KOPT-K1 (cell line): Measurements from ENCODE around the gene LRTM2.

Experiments
- H3K27ac ChIP-seq: fragments of 200-600 bp; sonication (generic); 2 replicates; pipeline ENCODE4 v1.5.1; 2016; ENCODE audit warnings: antibody characterized with exemption, mild to moderate bottlenecking, low read depth, low read length; ENCODE audit not compliant: poor library complexity, severe bottlenecking
- H3K36me3 ChIP-seq: fragments of 200-600 bp; sonication (generic); 2 replicates; pipeline ENCODE4 v1.5.1; 2017; ENCODE audit warnings: antibody characterized with exemption, mild to moderate bottlenecking, low read length, moderate library complexity; ENCODE audit not compliant: insufficient read depth
- H3K9me3 ChIP-seq: fragments of 200-600 bp; sonication (generic); 2 replicates; pipeline ENCODE4 v1.5.1; 2017; ENCODE audit warnings: antibody characterized with exemption, low read length, mild to moderate bottlenecking; ENCODE audit not compliant: insufficient read depth, poor library complexity, severe bottlenecking

Gene LRTM2

DNA sequence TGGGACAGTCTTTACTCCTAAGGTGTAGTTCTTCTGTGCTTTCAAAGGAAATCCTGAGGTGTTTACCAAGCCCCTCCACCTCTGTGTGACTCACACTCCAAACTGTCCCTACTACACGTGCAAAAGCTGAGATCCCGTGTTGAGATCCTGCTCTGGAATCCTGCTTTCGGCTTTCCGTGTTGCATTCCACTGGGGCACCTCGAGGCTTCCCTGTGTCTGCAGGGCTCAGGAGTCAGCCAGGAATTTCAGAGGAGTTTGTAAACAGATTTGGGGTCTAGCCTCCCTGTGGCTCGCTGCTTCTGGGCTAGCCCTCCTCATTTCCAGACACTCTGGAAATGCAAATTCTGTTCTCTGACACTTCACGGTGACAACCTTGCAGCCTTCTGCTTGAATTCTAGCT is 49.7 kb downstream of the LRTM2 start:
- no peaks in the 10 kb centered on the region for H3K9me3 ChIP-seq

DNA sequence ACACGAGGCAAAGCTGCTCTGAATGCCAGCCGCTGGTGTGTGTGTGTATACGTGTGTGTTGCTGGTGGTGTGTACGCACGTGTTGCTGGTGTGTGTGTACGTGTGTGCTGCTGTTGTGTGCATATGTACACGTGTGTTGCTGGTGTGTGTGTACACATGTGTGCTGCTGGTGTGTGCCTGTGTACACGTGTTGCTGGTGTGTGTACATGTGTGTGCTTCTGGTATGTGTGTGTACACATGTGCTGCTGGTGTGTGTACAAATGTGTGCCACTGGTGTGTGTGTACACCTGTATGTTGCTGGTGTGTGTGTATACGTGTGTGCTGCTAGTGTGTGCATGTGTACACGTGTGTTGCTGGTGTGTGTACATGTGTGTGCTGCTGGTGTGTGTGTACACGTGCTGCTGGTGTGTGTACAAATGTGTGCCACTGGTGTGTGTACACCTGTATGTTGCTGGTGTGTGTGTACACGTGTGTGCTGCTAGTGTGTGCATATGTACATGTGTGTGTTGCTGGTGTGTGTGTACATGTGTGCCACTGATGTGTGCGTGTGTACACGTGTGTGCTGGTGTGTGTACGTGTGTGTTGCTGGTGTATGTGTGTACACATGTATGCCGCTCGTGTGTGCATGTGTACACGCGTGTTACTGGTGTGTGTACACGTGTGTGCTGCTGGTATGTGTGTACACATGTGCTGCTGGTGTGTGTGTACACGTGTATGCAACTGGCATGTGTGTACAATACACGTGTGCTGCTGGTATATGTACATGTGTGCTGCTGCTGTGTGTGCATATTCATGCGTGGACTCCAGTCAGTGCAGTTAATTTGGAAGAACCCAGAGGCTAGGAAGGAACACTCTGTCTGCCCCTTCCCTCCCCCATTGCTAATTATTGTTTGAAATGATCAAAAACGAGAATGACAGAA is 50.9 kb downstream of the LRTM2 start:
- H3K9me3 ChIP-seq = no peaks in the 10 kb centered on the region
- H3K36me3 ChIP-seq = no peaks in the 10 kb centered on the region
- no peak overlapping the region for H3K27ac ChIP-seq

More for the DNA sequence above, 49.7 kb downstream of the LRTM2 start:
- H3K27ac ChIP-seq = no peak overlapping the region
- H3K36me3 ChIP-seq = no peaks in the 10 kb centered on the region

DNA sequence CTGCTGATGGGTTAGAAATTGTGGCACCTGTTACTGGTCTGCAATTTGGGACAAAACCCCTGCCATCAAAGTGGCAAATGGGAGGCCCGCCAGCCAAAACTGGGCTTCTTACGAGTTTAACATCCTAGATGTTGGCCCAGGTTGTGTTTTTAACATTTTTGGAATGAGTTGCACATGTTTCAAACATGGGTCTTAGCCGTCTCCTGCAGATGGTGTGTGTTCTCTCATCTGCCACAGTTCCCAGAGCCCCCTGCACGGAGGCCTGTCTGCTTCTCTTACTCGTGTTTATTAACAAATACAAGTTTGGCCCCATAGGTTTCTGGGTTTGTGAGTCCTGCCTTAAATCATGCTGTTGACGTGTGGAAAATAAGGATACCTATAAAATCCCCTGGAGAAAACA is 51.6 kb downstream of the LRTM2 start:
- H3K36me3 ChIP-seq = no peaks in the 10 kb centered on the region
- H3K27ac ChIP-seq = no peak overlapping the region

DNA sequence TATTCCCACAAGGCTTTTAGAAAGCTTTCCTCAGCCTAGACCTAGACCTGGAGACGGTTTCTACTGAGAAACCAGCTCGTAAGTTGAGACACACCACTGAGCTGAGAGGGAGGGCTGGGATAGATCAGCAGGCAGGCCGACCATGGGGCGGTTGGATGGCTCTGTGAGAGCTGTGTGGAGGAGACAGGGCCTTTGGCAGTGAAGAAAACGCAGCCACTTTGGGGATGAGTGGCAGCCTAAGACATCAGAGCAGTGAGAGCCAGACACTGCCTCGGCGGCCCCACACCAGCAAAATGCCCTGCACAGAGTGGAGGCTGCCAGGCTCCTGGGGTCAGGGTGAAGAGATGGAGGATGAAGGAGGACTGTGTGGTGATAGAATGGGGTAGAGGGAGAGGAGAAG is 52.1 kb downstream of the LRTM2 start:
- H3K36me3 ChIP-seq = no peaks in the 10 kb centered on the region

More for the DNA sequence above, 51.6 kb downstream of the LRTM2 start:
- no peaks in the 10 kb centered on the region for H3K9me3 ChIP-seq

DNA sequence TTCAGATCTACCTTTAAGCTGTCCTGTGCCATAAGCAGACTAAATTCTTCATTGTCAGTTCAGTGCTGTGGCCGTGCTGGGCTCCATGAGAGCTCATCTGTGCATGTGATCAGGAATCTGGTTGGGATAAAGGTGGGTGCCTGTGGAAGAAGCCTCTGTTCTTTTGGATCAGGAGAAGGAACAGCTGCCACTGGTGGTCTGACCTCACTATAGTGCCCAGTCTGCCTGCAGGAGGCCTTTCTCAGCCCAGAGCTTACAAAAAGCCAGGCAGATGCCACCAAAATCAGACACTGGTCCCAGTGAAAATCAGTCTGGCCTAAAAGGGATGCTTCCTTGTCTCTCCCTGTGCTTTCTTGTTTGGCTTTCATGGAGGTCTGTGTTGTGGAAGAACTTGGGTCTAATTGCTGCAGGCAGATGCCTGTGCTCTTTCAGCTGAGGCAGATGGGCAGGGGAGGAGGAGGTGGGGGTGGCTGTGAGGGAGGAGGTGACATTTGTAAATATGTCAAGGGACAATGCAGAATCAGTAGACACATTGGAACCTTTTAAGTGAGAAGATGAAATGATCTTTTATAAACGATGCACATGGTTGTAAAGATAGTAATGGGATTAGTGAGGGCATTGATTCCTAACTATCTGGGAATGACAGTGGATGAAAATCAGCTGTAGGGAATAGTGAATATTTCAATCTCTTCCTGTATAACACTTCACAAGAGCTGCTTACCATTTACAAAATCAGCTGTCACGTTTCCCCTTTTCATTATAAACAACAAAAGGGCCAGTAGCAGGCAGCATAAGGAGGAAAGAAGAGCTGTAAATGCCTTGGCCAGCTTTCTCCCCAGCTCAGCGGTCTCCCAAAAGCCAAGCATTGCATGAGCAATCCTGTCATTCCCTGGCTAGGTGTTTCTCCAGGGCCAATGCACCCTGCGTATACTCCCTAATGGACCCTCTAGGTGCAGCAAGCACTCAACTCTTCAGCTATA is 53.5 kb downstream of the LRTM2 start:
- no peaks in the 10 kb centered on the region for H3K36me3 ChIP-seq
- no peaks in the 10 kb centered on the region for H3K9me3 ChIP-seq
- no peak overlapping the region for H3K27ac ChIP-seq

More for the DNA sequence above, 52.1 kb downstream of the LRTM2 start:
- Histone ChIP-seq H3K27ac (no peak overlapping the region), H3K9me3 (no peaks in the 10 kb centered on the region)

DNA sequence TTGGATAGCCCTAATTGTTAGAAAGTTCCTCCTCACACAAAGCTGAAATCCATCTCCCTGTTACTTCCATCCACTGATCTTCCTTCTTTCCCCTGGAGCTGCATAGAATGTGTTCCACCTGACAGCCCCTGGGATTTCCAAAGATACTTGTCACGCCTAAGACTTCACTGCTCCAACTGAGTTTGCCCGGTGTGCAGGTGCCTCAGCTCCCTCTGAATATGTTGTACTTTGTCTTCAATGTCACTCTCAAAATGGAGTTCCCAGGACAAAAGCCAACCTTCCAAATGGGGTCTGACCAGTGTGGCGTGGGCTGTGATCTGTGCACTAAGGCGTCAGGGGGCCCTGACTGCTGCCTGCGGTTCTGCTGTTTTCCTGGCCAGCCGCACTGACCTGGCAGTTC is 55.2 kb downstream of the LRTM2 start:
- Histone ChIP-seq H3K27ac (no peak overlapping the region), H3K36me3 (no peaks in the 10 kb centered on the region), H3K9me3 (no peaks in the 10 kb centered on the region)

DNA sequence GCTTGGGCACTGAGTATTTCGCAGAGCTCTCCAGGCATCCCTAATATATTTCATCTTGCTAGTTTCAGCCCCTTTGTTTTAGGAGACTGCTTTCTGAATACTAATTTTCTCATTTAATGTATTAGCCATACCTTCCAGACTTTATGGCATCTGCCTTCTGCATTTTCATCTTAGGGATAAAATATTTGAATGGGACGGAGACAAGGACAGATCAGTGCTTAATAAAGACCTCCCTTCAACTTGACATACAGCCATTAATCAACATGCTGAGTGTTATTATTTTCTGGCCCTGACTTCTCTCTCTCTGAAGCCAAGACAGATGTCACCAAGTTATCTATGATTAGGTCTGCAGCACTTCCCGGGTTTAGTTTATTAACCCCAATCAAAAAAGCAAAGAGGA is 55.7 kb downstream of the LRTM2 start:
- H3K36me3 ChIP-seq = no peaks in the 10 kb centered on the region
- H3K9me3 ChIP-seq = no peaks in the 10 kb centered on the region
- no peak overlapping the region for H3K27ac ChIP-seq

DNA sequence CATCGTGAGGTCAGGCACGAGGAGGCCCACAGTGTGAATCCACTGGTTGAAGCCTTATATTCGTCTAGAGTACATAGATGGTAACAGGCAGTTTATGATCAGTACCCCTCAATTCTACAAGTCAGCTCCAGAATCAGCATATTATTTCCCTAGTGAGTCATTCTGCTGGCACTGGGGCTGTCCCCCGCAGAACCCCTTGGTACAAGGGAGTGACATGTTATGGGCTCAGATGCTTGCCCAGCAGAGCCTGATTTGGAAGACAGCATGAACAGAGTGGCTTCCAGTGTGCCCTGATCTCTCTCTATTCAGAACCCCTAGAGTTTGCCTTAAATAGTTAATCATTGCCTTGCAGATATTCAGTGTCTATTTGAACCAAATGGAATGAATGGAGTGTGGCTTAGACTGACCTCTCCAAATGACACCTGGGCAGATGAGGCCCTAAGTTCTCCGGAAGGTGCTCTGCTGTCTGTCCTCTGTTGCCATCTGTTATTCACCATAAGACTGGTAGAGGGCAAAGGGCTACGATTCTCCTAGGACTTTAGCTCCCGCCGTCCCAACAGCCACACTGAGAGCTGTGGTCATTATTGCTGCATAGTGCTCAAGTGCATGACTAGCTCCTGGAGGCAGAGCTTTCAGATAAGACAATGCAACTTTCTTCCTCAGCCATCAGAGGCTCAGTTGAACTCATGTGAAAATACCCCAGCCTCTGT is 57.0 kb downstream of the LRTM2 start:
- no peaks in the 10 kb centered on the region for H3K36me3 ChIP-seq
- H3K27ac ChIP-seq = no peak overlapping the region
- no peaks in the 10 kb centered on the region for H3K9me3 ChIP-seq

DNA sequence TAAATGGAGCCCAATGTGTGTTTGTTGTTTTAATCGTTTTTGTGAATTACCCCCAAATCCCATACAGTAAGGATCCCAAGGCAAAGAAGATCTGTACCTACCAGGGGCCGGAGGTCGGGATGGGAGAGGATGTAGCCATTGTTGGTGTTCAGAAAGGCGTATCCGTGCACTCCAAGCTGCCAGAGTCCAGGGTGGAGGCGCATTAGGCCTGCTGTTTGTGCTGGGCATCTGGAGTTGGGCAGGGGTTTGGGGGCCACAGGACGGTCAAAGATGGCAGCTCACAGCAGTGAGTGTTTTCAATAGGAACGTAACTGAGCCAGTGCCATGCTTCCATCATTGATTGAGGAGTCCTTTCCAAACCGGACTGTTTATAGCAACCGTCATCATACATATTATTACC is 57.8 kb downstream of the LRTM2 start:
- Histone ChIP-seq H3K36me3 (no peaks in the 10 kb centered on the region), H3K27ac (no peak overlapping the region)

DNA sequence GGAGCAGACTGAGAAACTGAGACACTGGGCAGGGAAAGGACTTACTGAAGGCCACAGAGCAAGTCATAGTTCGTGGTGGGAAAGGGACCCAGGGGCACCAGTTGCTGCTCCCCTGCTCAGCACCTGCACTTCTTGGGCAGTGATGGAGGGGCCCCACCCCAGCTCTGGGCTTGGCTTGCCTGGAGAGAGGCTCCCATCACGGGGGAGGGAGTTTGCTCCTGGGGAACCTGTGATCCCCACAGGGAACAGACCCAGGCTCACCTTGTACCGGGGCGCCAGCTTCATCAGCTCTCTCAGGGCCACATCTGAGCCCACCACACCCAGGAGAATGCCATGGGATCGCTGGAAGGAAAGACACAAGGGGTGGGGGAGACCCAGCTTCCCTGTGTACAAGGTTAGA is 58.3 kb downstream of the LRTM2 start:
- no peaks in the 10 kb centered on the region for H3K36me3 ChIP-seq
- no peak overlapping the region for H3K27ac ChIP-seq
- H3K9me3 ChIP-seq = no peaks in the 10 kb centered on the region

More for the DNA sequence above, 57.8 kb downstream of the LRTM2 start:
- no peaks in the 10 kb centered on the region for H3K9me3 ChIP-seq

DNA sequence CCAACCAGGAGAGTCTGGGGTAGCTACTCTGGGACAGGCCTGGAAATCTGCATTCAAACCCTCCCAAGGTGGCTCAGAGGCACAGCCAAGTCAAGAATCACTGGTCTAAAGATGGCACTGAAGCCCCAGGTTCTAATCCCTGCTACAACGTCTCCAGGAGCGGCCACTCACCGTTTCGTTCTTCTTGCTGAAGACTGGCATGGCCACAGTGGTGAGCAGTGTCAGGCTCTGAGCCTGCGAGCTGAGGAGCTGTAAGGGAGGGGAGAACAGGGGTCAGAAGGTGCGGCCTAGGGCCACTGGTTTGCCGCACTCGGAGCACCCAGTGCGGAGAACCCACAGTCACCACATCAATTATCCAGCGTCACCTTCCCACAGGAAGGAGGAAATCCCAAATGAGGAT is 59.3 kb downstream of the LRTM2 start:
- Histone ChIP-seq H3K27ac (no peak overlapping the region), H3K9me3 (no peaks in the 10 kb centered on the region), H3K36me3 (no peaks in the 10 kb centered on the region)

DNA sequence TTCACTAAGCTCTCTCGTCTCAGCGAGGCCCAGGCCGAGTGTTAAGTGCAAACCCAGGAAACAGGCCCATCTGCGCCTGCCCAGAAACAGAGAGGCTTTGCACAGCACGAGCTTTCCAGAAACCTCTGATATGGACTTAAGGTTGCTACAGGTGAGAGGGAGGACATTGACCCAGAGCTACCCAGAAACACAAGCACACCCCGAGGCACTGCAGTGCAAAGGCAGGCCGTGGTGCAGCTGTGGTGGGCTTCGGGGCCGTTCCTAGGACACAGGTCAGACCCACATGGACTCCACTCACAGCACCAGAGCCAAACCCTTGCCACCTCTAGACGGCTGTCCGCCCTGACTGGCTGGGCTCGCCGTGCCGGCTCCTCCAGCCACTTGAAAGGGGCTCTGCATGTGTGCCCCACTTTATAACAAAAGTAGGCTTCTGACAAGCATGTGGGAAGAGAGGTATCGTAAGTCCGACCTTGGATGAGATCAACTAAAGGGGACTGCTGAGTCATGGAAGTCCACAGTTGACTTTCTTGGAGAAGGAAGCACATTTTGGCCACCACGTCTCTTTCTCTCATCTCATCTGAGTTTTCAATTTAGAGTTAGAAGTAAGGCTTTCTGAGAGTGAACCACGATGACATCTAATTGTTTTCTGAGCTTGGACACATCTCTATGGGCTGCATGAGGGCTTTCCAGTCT is 59.9 kb downstream of the LRTM2 start:
- H3K27ac ChIP-seq = no peak overlapping the region
- no peaks in the 10 kb centered on the region for H3K36me3 ChIP-seq
- no peaks in the 10 kb centered on the region for H3K9me3 ChIP-seq

DNA sequence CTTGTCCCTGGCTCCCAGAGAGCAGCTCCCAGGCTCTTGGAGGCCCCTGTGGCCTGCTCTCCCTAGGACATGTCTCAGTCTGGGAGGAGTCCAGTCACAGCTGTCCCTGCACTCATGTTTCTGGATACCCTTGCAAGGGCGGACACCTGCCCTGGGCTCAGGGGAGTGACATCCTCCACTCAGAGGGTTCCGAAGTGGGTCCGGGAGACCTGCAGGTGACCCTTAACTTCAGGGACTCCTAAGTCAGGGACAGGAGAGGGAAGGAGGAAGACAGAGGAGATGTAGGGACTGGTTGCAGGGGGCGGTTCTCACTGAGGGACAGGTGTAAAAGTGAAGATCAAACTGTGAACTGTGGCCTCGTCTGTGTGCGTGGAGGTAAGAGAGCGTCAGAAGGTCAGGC is 60.5 kb downstream of the LRTM2 start:
- H3K36me3 ChIP-seq = no peaks in the 10 kb centered on the region
- no peak overlapping the region for H3K27ac ChIP-seq

DNA sequence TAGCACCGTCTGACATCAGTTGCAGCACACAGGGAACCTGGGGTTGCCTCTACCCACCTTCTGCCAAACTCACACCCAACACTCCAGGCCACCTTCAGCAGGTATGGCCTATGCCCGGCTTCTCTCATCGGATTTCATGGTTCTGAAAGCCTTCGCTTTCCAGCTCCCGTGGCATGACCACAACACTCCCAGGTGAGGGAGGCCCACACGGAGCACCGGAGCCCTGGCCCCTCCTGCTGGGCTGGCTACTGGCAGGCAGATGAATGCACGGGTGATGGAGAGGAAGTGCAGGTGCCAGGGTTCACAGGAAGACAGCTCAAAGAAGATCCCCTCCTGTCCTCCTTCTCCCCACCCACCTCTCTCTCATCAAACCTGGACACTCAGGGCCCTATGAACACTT is 60.9 kb downstream of the LRTM2 start:
- Histone ChIP-seq H3K27ac (no peak overlapping the region), H3K36me3 (no peaks in the 10 kb centered on the region), H3K9me3 (no peaks in the 10 kb centered on the region)

More for the DNA sequence above, 60.5 kb downstream of the LRTM2 start:
- H3K9me3 ChIP-seq = no peaks in the 10 kb centered on the region
